ENCODE measurements around the gene GABRA5.

DNA sequence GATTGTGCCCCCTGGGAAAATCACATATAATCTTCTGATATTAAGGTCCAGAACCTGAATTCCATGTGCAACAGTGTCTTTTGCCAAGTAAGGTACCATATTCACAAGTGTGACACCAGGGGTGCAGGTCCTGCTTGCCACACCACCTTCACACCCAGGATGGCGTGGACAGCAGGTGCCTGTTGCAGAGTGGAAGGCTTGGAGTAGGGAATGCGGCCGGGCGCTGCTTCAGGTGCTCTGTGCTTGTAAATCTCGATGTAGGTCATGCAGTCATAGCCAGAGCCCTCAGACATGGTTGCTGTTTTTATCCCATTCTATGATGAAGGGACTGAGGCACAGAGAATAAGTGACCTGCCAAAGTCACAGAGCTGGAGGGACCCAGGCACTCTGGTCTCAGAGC lies 69.6 kb downstream of the GABRA5 start:
- TF ChIP-seq, protein P1, sequence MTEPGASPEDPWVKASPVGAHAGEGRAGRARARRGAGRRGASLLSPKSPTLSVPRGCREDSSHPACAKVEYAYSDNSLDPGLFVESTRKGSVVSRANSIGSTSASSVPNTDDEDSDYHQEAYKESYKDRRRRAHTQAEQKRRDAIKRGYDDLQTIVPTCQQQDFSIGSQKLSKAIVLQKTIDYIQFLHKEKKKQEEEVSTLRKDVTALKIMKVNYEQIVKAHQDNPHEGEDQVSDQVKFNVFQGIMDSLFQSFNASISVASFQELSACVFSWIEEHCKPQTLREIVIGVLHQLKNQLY (CRISPR knock-in tag; IDR thresholded peaks at IDR 0.05) = no peak
- TF ChIP-seq TP53 (CRISPR knock-in tag; IDR thresholded peaks at IDR 0.05) = no peak
- TF ChIP-seq, protein P2, sequence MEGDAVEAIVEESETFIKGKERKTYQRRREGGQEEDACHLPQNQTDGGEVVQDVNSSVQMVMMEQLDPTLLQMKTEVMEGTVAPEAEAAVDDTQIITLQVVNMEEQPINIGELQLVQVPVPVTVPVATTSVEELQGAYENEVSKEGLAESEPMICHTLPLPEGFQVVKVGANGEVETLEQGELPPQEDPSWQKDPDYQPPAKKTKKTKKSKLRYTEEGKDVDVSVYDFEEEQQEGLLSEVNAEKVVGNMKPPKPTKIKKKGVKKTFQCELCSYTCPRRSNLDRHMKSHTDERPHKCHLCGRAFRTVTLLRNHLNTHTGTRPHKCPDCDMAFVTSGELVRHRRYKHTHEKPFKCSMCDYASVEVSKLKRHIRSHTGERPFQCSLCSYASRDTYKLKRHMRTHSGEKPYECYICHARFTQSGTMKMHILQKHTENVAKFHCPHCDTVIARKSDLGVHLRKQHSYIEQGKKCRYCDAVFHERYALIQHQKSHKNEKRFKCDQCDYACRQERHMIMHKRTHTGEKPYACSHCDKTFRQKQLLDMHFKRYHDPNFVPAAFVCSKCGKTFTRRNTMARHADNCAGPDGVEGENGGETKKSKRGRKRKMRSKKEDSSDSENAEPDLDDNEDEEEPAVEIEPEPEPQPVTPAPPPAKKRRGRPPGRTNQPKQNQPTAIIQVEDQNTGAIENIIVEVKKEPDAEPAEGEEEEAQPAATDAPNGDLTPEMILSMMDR (IDR thresholded peaks at IDR 0.05) = no peak
- TF ChIP-seq ZNF138 (CRISPR knock-in tag; conservative IDR thresholded peaks at IDR 0.05) = no peak
- no peak for TF ChIP-seq ELF4 (CRISPR knock-in tag; IDR thresholded peaks at IDR 0.05; ENCODE audit: low read depth)
- no peak for TF ChIP-seq GTF2I (CRISPR knock-in tag; conservative IDR thresholded peaks at IDR 0.05)
- TF ChIP-seq ZNF232 (CRISPR knock-in tag; IDR thresholded peaks at IDR 0.05) = no peak
- TF ChIP-seq, protein P3, sequence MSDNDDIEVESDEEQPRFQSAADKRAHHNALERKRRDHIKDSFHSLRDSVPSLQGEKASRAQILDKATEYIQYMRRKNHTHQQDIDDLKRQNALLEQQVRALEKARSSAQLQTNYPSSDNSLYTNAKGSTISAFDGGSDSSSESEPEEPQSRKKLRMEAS (CRISPR knock-in tag; IDR thresholded peaks at IDR 0.05) = no peak
- TF ChIP-seq, protein P4, sequence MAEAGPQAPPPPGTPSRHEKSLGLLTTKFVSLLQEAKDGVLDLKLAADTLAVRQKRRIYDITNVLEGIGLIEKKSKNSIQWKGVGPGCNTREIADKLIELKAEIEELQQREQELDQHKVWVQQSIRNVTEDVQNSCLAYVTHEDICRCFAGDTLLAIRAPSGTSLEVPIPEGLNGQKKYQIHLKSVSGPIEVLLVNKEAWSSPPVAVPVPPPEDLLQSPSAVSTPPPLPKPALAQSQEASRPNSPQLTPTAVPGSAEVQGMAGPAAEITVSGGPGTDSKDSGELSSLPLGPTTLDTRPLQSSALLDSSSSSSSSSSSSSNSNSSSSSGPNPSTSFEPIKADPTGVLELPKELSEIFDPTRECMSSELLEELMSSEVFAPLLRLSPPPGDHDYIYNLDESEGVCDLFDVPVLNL (CRISPR knock-in tag; IDR thresholded peaks at IDR 0.05; ENCODE audit: borderline replicate concordance, low read depth) = no peak
- no peak for TF ChIP-seq NFATC4 (CRISPR knock-in tag; IDR thresholded peaks at IDR 0.05)
- no peak for TF ChIP-seq CREB1 (CRISPR knock-in tag; IDR thresholded peaks at IDR 0.05)
- no peak for TF ChIP-seq SP1 (CRISPR knock-in tag; conservative IDR thresholded peaks at IDR 0.05)

All from WTC11 (cell line).